HepG2 (cell line): ENCODE data around the gene MAP1LC3B. TPM values are rescaled to one million over a fixed set of nuclear protein-coding genes. Genes with fewer than 3 reads are reported as not detected.

Experiments
- ATAC-seq: fragments of 200-7000 bp; cut with Tn5 transposase; 3 replicates; pipeline ENCODE4 v1.9.1; 2020; ENCODE audit warnings: mild to moderate bottlenecking, moderate library complexity
- BruUV-seq: library from RNA; stranded (reverse); fragments of 400-500 nt; replicated peaks from 2 replicates; lab custom pipeline; 2021; lab: Mats Ljungman, UMichigan
- CTCF ChIA-PET: fragments of 300-600 bp; formaldehyde crosslinking; extraction: SDS; loops from one replicate; lab custom pipeline; 2021; ENCODE audit warnings: low total read pairs, inconsistent platforms, low intra/inter-chr PET ratio; lab: Yijun Ruan, JAX
- POLR2A ChIA-PET: fragments of 350-600 bp; sonication (Branson Sonifier 250); formaldehyde crosslinking; loops from one replicate; lab custom pipeline; 2020; ENCODE audit warnings: antibody characterized with exemption, inconsistent platforms; lab: Yijun Ruan, JAX
- DNase-seq: peaks from one replicate; pipeline ENCODE4 v3.0.0-alpha.2; 2015; ENCODE audit warnings: low spot score
- FAIRE-seq: peaks from 3 replicates; lab custom pipeline; 2011; peaks lifted over from hg19 to GRCh38; lab: Jason Lieb, UNC
- H2AFZ ChIP-seq: one replicate; pipeline ENCODE4 v1.6.1; 2011; ENCODE audit warnings: low read length, inconsistent platforms
- H3K27ac ChIP-seq: fragments of 300-600 bp; 3 replicates; pipeline ENCODE4 v1.8.0; 2011; ENCODE audit warnings: mixed run types, mild to moderate bottlenecking, mixed read lengths, low read length, inconsistent platforms; ENCODE audit not compliant: insufficient read depth; ENCODE audit errors: extremely low read length
- H3K27me3 ChIP-seq, 2 experiments: fragments of 200-600 bp in 1 of 2; 2 replicates in 1 of 2; 3 replicates in 1 of 2; pipeline versions ENCODE4 v1.6.0 to v1.8.0; 2011; ENCODE audit warnings: low read length in 2 of 2, mild to moderate bottlenecking in 2 of 2, moderate library complexity in 2 of 2, inconsistent platforms in 1 of 2; ENCODE audit not compliant: insufficient read depth in 2 of 2, control insufficient read depth in 1 of 2
- H3K36me3 ChIP-seq, 2 experiments: fragments of 200-600 bp in 1 of 2; replicated peaks in 1 of 2; 2 replicates in 1 of 2; 3 replicates in 1 of 2; pipeline versions ENCODE4 v1.5.1 to v1.8.0; 2011; ENCODE audit warnings: low read length in 2 of 2, inconsistent platforms in 1 of 2; ENCODE audit not compliant: insufficient read depth in 2 of 2, control insufficient read depth in 1 of 2
- H3K4me1 ChIP-seq: 2 replicates; pipeline ENCODE4 v1.5.1; 2012; ENCODE audit warnings: low read length, inconsistent platforms; ENCODE audit not compliant: insufficient read depth
- H3K4me2 ChIP-seq: 2 replicates; pipeline ENCODE4 v1.6.0; 2011; ENCODE audit warnings: low read depth, low read length, inconsistent platforms
- H3K4me3 ChIP-seq, 3 experiments: fragments of 200-600 bp in 1 of 3; sonication (generic), shearing (Covaris generic) in 1 of 3; replicated peaks in 1 of 3; 2 replicates each; pipeline ENCODE4 v1.5.1; 2011 to 2016; ENCODE audit warnings: low read length in 3 of 3, inconsistent platforms in 2 of 3, low read depth in 2 of 3, mild to moderate bottlenecking in 2 of 3, control low read depth in 1 of 3, mixed read lengths in 1 of 3; ENCODE audit not compliant: insufficient read depth in 1 of 3
- H3K79me2 ChIP-seq: one replicate; pipeline ENCODE4 v1.6.1; 2011; ENCODE audit warnings: low read length, inconsistent platforms; ENCODE audit not compliant: insufficient read depth
- H3K9ac ChIP-seq: 2 replicates; pipeline ENCODE4 v1.6.0; 2011; ENCODE audit warnings: mild to moderate bottlenecking, low read depth, low read length, inconsistent platforms; ENCODE audit not compliant: insufficient read depth
- H3K9me3 ChIP-seq: 2 replicates; pipeline ENCODE4 v1.5.1; 2012; ENCODE audit warnings: mild to moderate bottlenecking, low read length
- H4K20me1 ChIP-seq: 2 replicates; pipeline ENCODE4 v1.6.0; 2011; ENCODE audit warnings: inconsistent platforms, mild to moderate bottlenecking, low read length, moderate library complexity; ENCODE audit not compliant: insufficient read depth
- ARNT ChIP-seq: fragments of 450-650 bp; IDR thresholded peaks from 2 replicates; pipeline ENCODE4 v1.6.1; 2017
- BCL3 ChIP-seq: sonication (generic); formaldehyde crosslinking; IDR thresholded peaks from 2 replicates; pipeline ENCODE4 v1.5.1; 2020; ENCODE audit warnings: mild to moderate bottlenecking, missing genetic modification reagents, moderate library complexity
- EP300 ChIP-seq, 3 experiments: sonication (generic) in 1 of 3; formaldehyde crosslinking in 1 of 3; IDR thresholded peaks; 2 replicates each; pipeline versions ENCODE4 v1.5.1 to v1.6.1; 2011 to 2020; ENCODE audit warnings: low read depth in 2 of 3, low read length in 2 of 3, borderline replicate concordance in 1 of 3, improper control_type of control experiment in 1 of 3, mild to moderate bottlenecking in 1 of 3, missing genetic modification reagents in 1 of 3, moderate library complexity in 1 of 3
- HBP1 ChIP-seq: IDR thresholded peaks from 2 replicates; pipeline ENCODE4 v1.6.1; 2016; ENCODE audit warnings: low read depth, control low read depth
- HDAC2 ChIP-seq: sonication (generic); formaldehyde crosslinking; IDR thresholded peaks from 2 replicates; pipeline ENCODE4 v1.4.0; 2020; ENCODE audit warnings: missing genetic modification reagents
- IKZF4 ChIP-seq: sonication (generic); formaldehyde crosslinking; IDR thresholded peaks from 2 replicates; pipeline ENCODE4 v1.5.1; 2020; ENCODE audit warnings: borderline replicate concordance, mild to moderate bottlenecking, low read depth, missing genetic modification reagents; ENCODE audit errors: not compliant biosample characterization
- KAT2B ChIP-seq: fragments of 150-350 bp; IDR thresholded peaks from 2 replicates; pipeline ENCODE4 v1.6.1; 2014; ENCODE audit warnings: low read depth, low read length, borderline replicate concordance
- MIXL1 ChIP-seq: IDR thresholded peaks from 2 replicates; pipeline ENCODE4 v1.6.1; 2016
- RFXANK ChIP-seq: IDR thresholded peaks from 2 replicates; pipeline ENCODE4 v1.6.1; 2016
- TEAD3 ChIP-seq: optimal IDR thresholded peaks from 2 replicates; pipeline ENCODE3; 2016; ENCODE audit warnings: borderline replicate concordance
- U2AF1 ChIP-seq: fragments of 200-400 bp; formaldehyde crosslinking; optimal IDR thresholded peaks from 2 replicates; pipeline ENCODE3; 2017; ENCODE audit warnings: mild to moderate bottlenecking, low read depth, low read length
- ZBTB39 ChIP-seq: sonication (generic); formaldehyde crosslinking; IDR thresholded peaks from 2 replicates; pipeline ENCODE4 v1.5.0; 2020; ENCODE audit warnings: missing genetic modification reagents
- ZNF17 ChIP-seq: sonication (generic); formaldehyde crosslinking; IDR thresholded peaks from 2 replicates; pipeline ENCODE4 v1.5.0; 2020; ENCODE audit warnings: mild to moderate bottlenecking, missing genetic modification reagents
- ZNF441 ChIP-seq: sonication (generic); formaldehyde crosslinking; IDR thresholded peaks from 2 replicates; pipeline ENCODE4 v1.7.0; 2021; ENCODE audit warnings: missing genetic modification reagents, borderline replicate concordance
- ZNF468 ChIP-seq: sonication (generic); formaldehyde crosslinking; IDR thresholded peaks from 2 replicates; pipeline ENCODE4 v1.8.0; 2022; ENCODE audit warnings: mild to moderate bottlenecking, moderate library complexity, missing genetic modification reagents
- ZNF713 ChIP-seq: sonication (generic); formaldehyde crosslinking; IDR thresholded peaks from 2 replicates; pipeline ENCODE4 v1.4.0; 2020; ENCODE audit warnings: mild to moderate bottlenecking, missing genetic modification reagents
- ZNF883 ChIP-seq: sonication (generic); formaldehyde crosslinking; IDR thresholded peaks from 2 replicates; pipeline ENCODE4 v1.5.1; 2020; ENCODE audit warnings: mild to moderate bottlenecking, missing genetic modification reagents; ENCODE audit errors: not compliant biosample characterization
- WGBS: methylation state at CpG from one replicate; pipeline ENCODE4 v1.1.6; 2017; ENCODE audit warnings: low lambda C conversion rate; 5-methylcytosine and 5-hydroxymethylcytosine counted together
- in situ Hi-C: cut with HindIII; loops from 2 replicates; pipeline ENCODE4 v1.10.0; 2017; ENCODE audit warnings: low pct_unique_long_range_greater_than_20kb; ENCODE audit not compliant: extremely low pct_ligation_motif_present
- intact Hi-C: fragments of 100-400 bp; cut with micrococcal nuclease; formaldehyde crosslinking; loops from one replicate; pipeline ENCODE4 v1.10.0; 2022; ENCODE audit not compliant: unreplicated experiment
- polyA plus RNA-seq, 8 experiments: library from polyadenylated mRNA; depleted of rRNA in 3 of 8; stranded (reverse) in 7 of 8; unstranded in 1 of 8; fragments of >200 nt; fragmentation: Illumina TruSeq in 4 of 8; extraction: Trizol in 4 of 8; gene quantifications; 2 replicates each; pipeline versions ENCODE4 v1.2.1 to v1.2.3, GENCODE V29; 2011 to 2016; ENCODE audit warnings: low read depth in 4 of 8, missing spikeins in 1 of 8, mixed read lengths in 1 of 8; ENCODE audit not compliant: insufficient read depth in 1 of 8
- total RNA-seq, 5 experiments: library from RNA; depleted of rRNA; stranded (reverse); fragments of >200 nt; fragmentation: Illumina TruSeq; extraction: Trizol; gene quantifications; 2 replicates each; pipeline ENCODE4 v1.2.3, GENCODE V29; 2016; ENCODE audit warnings: low read depth in 1 of 5
- TF ChIP-seq, protein P1 (sequence below): sonication (generic); formaldehyde crosslinking; IDR thresholded peaks from 2 replicates; pipeline ENCODE4 v1.4.0; 2020; ENCODE audit warnings: low read depth, mild to moderate bottlenecking, missing genetic modification reagents

MAP1LC3B gene
- total and polyA plus RNA-seq, 2 of the 13 experiments (the other 11 are each of a cell fraction or from before 2014, with no cell fraction given) = 15.7 to 37.4 TPM

- FAIRE-seq = no peak
- no TSS peak for BruUV-seq
- peaks cover 20% of the 10 kb centered on the region for H3K79me2 ChIP-seq
- TF ChIP-seq ZNF883 (CRISPR knock-in tag) (no peak), ARNT (no peak), ZNF441 (no peak), ZNF17 (no peak), ZNF468 (CRISPR knock-in tag) (no peak), HBP1 (CRISPR knock-in tag) (no peak), BCL3 (CRISPR knock-in tag) (no peak), IKZF4 (CRISPR knock-in tag) (no peak), U2AF1 (no peak), EP300 (IDR thresholded peaks at IDR 0.05; ENCODE audit: low read depth in 2 of 2, low read length in 2 of 2) (no peak), EP300 (CRISPR knock-in tag; IDR thresholded peaks at IDR 0.05; ENCODE audit: borderline replicate concordance) (no peak), KAT2B (no peak), MIXL1 (CRISPR knock-in tag) (no peak), TEAD3 (no peak), HDAC2 (CRISPR knock-in tag) (no peak), ZBTB39 (CRISPR knock-in tag) (no peak), RFXANK (CRISPR knock-in tag) (no peak), ZNF713 (no peak)
- TF ChIP-seq, protein P1, sequence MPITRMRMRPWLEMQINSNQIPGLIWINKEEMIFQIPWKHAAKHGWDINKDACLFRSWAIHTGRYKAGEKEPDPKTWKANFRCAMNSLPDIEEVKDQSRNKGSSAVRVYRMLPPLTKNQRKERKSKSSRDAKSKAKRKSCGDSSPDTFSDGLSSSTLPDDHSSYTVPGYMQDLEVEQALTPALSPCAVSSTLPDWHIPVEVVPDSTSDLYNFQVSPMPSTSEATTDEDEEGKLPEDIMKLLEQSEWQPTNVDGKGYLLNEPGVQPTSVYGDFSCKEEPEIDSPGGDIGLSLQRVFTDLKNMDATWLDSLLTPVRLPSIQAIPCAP = no peak
These were observed 42.1 kb downstream of the MAP1LC3B start for GRCh38 chr16:87434146-87434667.

More at GRCh38 chr16:87434146-87434667, 42.1 kb downstream of the MAP1LC3B start:
- DNase-seq (no peak), ATAC-seq (no peak)
- Histone ChIP-seq H3K4me3 (no peak overlapping the region), H3K4me2 (no peak overlapping the region), H3K4me1 (no peaks in the 10 kb centered on the region), H3K27me3 (no peaks in the 10 kb centered on the region), H3K9ac (no peak overlapping the region), H2AFZ (no peak overlapping the region), H3K36me3 (peaks cover 26 to 49% of the 10 kb centered on the region in 2 experiments), H3K9me3 (no peaks in the 10 kb centered on the region), H4K20me1 (peaks cover 12% of the 10 kb centered on the region; the same call in 1 of the 2 replicates), H3K27ac (no peak overlapping the region)
- ChIA-PET POLR2A (no interaction called here), CTCF (no interaction called here)
- 97% methylated on average over 22 of the region's 22 CpGs for WGBS
- intact Hi-C loops = no loop called here
- in situ Hi-C loops = no loop called here
